A673 (cell line): ENCODE measurements around the gene ALDH8A1.

Source experiments
- CTCF ChIP-seq: fragments of 300-800, 200-600 bp; sonication (generic); conservative IDR thresholded peaks from 2 replicates; pipeline ENCODE4 v1.5.1; 2017; ENCODE audit warnings: low read depth, mild to moderate bottlenecking, antibody characterized with exemption, low read length, moderate library complexity, mixed read lengths
- EZH2 ChIP-seq: fragments of 200-600 bp; sonication (generic); IDR thresholded peaks from 2 replicates; pipeline ENCODE4 v1.6.1; 2017; ENCODE audit warnings: borderline replicate concordance, low read depth, mild to moderate bottlenecking, mixed read lengths, antibody characterized with exemption, low read length; ENCODE audit not compliant: poor library complexity, severe bottlenecking

DNA sequence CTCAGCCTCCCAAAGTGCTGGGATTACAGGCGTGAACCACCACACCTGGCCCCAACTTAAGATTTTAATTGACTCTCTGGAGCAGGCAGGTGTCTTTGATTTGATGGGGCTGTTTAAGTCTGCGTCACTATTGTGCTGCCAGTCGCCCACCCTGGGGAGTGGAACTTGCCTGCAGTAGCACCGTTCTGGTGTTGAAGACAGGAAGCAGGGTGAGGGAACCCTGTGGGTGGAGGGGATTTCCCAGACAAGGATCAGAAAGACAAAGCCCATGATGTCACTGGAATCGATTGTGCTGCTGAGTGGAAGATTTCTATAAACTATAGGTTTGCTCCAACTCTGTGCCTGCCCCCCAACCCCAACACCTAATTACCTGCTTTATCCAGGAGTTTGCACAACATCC lies 11.0 kb downstream of the ALDH8A1 start:
- no peak for TF ChIP-seq CTCF
- no peak for TF ChIP-seq EZH2
